ENCODE data around the gene RFTN2. TPM values are rescaled to one million over a fixed set of nuclear protein-coding genes. Genes with fewer than 3 reads are reported as not detected.

The RFTN2 gene
- polyA plus RNA-seq, 1 donor from 2014 or later: 0.06 TPM

- H3K4me2 ChIP-seq (ENCODE audit: low read length): no peak overlapping the region
- H4K20me1 ChIP-seq (ENCODE audit: insufficient read depth): no peaks in the 10 kb centered on the region
- H3K36me3 ChIP-seq (ENCODE audit: insufficient read depth, low read length): no peaks in the 10 kb centered on the region
- no peaks in the 10 kb centered on the region for H3K27me3 ChIP-seq (ENCODE audit: insufficient read depth, low read depth, low read length)
- no peaks in the 10 kb centered on the region for H3F3A ChIP-seq (ENCODE audit: insufficient read depth, low read length, poor library complexity, severe bottlenecking)
- H3K4me3 ChIP-seq (ENCODE audit: low read length): no peak overlapping the region
- H3K27ac ChIP-seq (ENCODE audit: low read length): no peak overlapping the region
- no peak overlapping the region for H2AFZ ChIP-seq (ENCODE audit: low read depth, low read length)
- H3K9ac ChIP-seq (ENCODE audit: low read length): no peak overlapping the region
- TF ChIP-seq EZH2 (IDR thresholded peaks at IDR 0.05; ENCODE audit: borderline replicate concordance, insufficient read depth, low read length, poor library complexity, severe bottlenecking) (no peak), SMC3 (conservative IDR thresholded peaks at IDR 0.05; ENCODE audit: poor library complexity) (no peak), CTCF (IDR thresholded peaks at IDR 0.05; ENCODE audit: poor library complexity, severe bottlenecking) (no peak), EP300 (conservative IDR thresholded peaks at IDR 0.05; ENCODE audit: poor library complexity, severe bottlenecking) (no peak), REST (IDR thresholded peaks at IDR 0.05; ENCODE audit: borderline replicate concordance) (no peak), POLR2AphosphoS5 (IDR thresholded peaks at IDR 0.05) (no peak), MXI1 (conservative IDR thresholded peaks at IDR 0.05; ENCODE audit: poor library complexity, severe bottlenecking) (no peak), TAF1 (IDR thresholded peaks at IDR 0.05; ENCODE audit: low read depth) (no peak), RAD21 (conservative IDR thresholded peaks at IDR 0.05) (no peak)
- H3K79me2 ChIP-seq (replicated peaks; ENCODE audit: insufficient read depth, low read length): no peaks in the 10 kb centered on the region
- no peaks in the 10 kb centered on the region for H3K9me2 ChIP-seq (ENCODE audit: insufficient read depth, low read length)
- no peaks in the 10 kb centered on the region for H3K9me3 ChIP-seq (ENCODE audit: low read length)
These were observed 115.7 kb downstream of the RFTN2 start for GRCh38 chr2:197559681-197560080.

GRCh38 chr2:197558393-197558792, 117.0 kb downstream of the RFTN2 start:
- Histone ChIP-seq H3K9ac (ENCODE audit: low read length) (no peak overlapping the region), H3K4me2 (ENCODE audit: low read length) (no peak overlapping the region), H4K20me1 (ENCODE audit: insufficient read depth) (no peaks in the 10 kb centered on the region), H3K79me2 (replicated peaks; ENCODE audit: insufficient read depth, low read length) (no peaks in the 10 kb centered on the region), H3K27ac (ENCODE audit: low read length) (no peak overlapping the region), H3K36me3 (ENCODE audit: insufficient read depth, low read length) (no peaks in the 10 kb centered on the region), H3K9me2 (ENCODE audit: insufficient read depth, low read length) (no peaks in the 10 kb centered on the region), H3K27me3 (ENCODE audit: insufficient read depth, low read depth, low read length) (no peaks in the 10 kb centered on the region), H2AFZ (ENCODE audit: low read depth, low read length) (no peak overlapping the region), H3K9me3 (ENCODE audit: low read length) (no peaks in the 10 kb centered on the region), H3F3A (ENCODE audit: insufficient read depth, low read length, poor library complexity, severe bottlenecking) (no peaks in the 10 kb centered on the region), H3K4me3 (ENCODE audit: low read length) (no peak overlapping the region)
- TF ChIP-seq TAF1 (IDR thresholded peaks at IDR 0.05; ENCODE audit: low read depth) (no peak), RAD21 (conservative IDR thresholded peaks at IDR 0.05) (no peak), SMC3 (conservative IDR thresholded peaks at IDR 0.05; ENCODE audit: poor library complexity) (no peak), REST (IDR thresholded peaks at IDR 0.05; ENCODE audit: borderline replicate concordance) (no peak), EZH2 (IDR thresholded peaks at IDR 0.05; ENCODE audit: borderline replicate concordance, insufficient read depth, low read length, poor library complexity, severe bottlenecking) (no peak), MXI1 (conservative IDR thresholded peaks at IDR 0.05; ENCODE audit: poor library complexity, severe bottlenecking) (no peak), CTCF (IDR thresholded peaks at IDR 0.05; ENCODE audit: poor library complexity, severe bottlenecking) (no peak), POLR2AphosphoS5 (IDR thresholded peaks at IDR 0.05) (no peak), EP300 (conservative IDR thresholded peaks at IDR 0.05; ENCODE audit: poor library complexity, severe bottlenecking) (no peak)

All from neural cell (in vitro differentiated cells).